B cell (primary cell): ENCODE measurements around the gene PHLDB3.

Source experiments
- CTCF ChIP-seq: fragments of 200-600 bp; IDR thresholded peaks from one replicate; pipeline ENCODE4 v1.8.0; 2022; ENCODE audit warnings: antibody characterized with exemption, mild to moderate bottlenecking
- EZH2 ChIP-seq: IDR thresholded peaks from 2 replicates; pipeline ENCODE4 v1.6.1; 2012; ENCODE audit warnings: borderline replicate concordance, low read depth, mild to moderate bottlenecking, moderate library complexity, low read length; ENCODE audit not compliant: insufficient read depth, poor library complexity, severe bottlenecking

GRCh38 chr19:43504426-43505185 lies at the start of gene PHLDB3:
- TF ChIP-seq EZH2 (no peak), CTCF (no peak)
